NOMO-1 treated with dmso at 0.1 percent for 144 hours (cell line): ENCODE measurements around the gene ITGA4.

ENCODE experiments used
- DNase-seq: peaks from one replicate; lab custom pipeline; 2025; ENCODE audit not compliant: unreplicated experiment; lab: John Stamatoyannopoulos, UW

Gene ITGA4

DNA sequence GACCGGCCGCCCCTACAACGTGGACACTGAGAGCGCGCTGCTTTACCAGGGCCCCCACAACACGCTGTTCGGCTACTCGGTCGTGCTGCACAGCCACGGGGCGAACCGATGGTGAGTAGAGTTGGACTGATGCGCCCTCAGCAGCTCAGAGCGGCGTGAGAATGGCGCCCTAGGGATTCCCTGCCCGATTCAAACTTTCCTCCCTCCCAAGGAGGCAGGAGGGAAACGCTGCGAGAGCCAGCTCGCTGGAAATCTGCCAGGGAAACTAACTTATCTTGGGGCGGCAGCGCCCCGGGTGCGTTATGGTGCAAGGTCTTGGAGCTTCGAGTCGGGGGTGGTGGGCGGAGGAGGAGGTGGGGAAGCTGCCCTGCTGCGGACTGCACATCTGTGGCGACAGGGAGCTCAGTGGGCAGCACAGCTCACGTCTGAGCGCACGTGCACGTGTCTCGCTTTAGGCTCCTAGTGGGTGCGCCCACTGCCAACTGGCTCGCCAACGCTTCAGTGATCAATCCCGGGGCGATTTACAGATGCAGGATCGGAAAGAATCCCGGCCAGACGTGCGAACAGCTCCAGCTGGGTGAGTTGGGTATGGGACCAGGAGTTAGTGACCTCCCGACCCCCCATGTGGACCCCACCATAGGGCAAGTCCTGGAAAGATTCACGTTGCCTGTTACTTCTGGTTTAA lies 697 bp downstream of the ITGA4 start:
- DNase-seq, result peak; percentile 57

DNA sequence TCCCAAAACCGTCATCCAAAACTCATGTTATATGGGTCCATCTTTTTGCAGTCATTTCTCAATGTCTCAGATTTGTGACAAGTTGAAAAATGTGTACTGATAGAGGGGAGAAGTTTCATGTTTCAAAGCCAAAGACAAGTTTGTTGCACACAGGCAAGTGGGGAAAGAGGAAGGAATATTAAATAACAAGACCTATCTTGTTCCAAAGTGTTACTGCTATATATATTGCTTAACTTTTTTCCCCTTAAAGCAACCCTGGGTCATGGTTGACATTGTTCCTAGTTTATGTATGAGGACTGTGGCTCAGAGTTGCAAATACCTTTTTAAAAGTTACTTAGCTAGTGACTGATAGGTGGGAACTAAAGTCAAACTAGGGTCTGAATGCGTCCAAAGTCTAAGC lies 1.7 kb downstream of the ITGA4 start:
- DNase-seq, result peak; percentile 80

DNA sequence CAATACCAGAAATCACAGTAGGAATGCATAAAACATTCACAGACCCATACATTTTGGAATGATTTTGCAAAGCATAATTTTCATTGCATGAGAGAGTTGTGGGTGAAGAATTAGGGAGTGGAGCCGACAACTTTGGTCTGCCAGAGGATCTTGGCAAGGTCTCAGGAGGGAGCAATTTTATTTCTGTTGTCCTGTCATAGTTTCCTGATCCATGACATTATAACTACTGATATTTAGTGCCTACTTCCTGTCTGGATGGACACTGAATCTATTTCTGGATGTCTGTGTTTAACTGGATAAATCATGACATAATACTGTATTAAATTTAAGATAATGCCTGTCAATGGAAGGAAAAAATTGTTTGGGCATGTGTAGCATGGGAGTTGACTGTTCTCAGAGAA lies 2.4 kb downstream of the ITGA4 start:
- DNase-seq, result no peak

DNA sequence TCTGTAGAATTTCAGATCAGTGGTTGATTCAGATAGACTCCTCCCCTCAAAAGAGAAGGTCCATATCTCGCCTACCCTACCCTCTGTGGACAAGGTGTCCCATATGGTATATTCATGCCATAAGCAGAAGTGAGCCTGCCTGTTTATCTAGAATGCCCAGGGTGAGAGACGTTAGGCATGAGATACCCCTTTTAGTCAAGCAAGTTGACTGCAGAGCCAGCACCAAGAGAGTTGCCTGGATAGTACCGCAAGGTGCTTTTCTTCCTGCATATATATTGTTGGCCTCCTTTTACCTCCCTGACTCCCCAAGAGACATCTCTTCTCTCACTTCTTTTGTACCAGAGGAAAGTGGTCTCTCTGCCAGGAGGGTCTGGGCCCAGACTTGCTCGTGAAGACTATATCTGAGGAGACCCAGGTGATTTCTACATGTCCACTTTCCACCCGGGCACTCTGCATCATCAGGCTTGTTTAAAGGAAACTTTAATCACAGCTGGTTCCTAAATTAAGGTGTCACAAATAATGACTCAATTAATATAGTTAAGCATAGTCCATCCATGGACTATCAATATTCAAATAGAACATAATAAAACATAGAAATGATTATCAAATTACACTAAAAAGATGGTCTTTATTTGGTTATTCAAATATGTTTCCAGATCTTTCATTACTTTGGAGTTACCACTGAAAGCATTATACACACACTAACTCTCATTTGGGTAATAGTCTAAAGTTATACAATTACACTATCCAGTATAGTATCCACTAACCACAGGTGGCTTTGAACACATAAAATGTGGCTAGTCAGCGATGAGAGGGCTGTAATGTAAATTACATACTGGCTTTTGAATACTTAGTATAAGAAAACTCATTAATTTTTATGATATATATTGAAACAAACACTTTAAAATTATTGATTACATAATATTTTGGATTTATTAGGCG lies 4.1 kb downstream of the ITGA4 start:
- DNase-seq, result no peak

DNA sequence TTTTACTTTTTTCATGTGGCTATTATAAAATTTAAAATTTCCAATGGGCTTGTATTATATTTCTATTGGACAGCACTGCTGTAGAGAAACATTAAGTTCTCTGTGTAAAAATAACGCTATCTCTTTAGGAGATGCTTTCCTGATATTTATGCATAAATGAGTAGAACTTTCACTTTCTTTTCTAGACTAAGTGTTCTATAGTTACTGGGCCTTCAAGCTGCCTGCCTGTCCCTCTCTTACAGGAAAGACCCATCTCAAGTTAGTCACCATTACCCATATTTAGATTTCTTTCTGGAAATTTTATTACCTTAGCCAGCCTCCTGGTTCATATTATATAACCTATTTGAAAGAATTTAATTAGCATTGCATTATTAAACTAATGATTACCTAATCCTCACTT lies 4.8 kb downstream of the ITGA4 start:
- no peak for DNase-seq

DNA sequence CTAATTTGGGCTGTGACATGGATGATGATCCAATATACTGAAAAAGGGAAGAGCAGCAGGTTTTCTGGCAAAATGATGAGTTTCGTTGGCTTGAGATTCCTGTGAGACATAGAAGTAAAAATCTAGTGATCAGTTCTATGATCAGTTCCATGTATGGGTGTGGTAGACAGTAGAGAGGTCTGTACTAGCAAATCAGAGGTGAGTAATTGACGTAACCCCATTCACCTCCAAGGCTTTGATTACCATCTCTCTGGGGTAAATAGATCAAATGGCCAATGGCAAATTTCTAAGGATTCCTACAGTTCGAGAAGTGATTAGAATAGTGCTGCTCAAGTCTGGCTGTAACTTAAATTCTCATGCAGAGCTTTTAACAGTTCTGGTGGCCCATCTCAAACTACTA lies 6.4 kb downstream of the ITGA4 start:
- no peak for DNase-seq

DNA sequence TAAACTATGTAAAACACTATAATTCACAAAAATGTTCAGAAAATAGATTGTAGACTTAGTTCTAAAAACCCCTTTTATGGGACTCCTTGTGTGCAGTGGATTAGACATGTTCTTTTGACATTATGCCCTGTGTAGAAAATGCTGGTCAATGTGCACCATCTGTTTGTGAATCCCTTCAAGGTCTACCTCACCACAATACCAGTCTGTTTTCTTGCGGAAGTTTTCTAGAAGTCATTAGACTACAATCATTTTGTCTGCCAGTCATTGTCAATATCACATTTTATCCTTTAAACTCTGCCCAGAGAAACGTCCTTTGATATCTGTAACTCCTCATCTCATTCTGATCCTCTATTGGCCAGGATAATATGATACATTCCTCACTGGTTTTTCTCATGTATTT lies 7.8 kb downstream of the ITGA4 start:
- no peak for DNase-seq

DNA sequence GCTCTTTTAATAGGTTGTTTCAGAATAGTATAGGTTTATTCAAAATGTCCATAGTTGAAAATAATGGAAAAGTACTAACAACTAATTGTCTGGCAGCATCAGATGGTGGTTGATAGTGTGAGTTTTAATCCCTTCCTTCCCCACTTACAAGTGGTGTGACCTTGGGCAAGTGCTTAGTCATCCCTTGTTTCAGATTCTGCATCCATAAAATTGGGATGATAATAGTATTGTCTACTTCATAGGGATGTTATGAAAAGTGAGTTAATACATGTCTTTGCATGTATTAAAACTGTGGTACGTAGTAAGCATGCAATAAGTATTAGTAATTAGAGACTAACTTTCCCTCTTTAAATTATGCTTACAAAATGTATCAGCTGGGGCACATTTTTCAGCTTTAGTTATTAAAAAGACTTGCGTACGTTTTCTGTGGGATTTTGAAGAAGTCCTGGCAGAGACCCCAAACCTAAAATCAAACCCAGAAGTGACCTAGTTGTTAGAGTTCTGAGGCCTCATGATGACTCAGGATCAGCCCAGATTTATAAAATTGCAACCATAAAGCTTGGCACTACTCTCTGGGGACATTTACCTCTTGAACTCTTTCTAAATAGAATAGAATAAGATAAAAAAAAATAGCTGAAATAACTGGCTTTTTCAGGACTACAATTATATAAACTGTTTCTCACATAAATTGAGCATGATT lies 8.6 kb downstream of the ITGA4 start:
- no peak for DNase-seq

DNA sequence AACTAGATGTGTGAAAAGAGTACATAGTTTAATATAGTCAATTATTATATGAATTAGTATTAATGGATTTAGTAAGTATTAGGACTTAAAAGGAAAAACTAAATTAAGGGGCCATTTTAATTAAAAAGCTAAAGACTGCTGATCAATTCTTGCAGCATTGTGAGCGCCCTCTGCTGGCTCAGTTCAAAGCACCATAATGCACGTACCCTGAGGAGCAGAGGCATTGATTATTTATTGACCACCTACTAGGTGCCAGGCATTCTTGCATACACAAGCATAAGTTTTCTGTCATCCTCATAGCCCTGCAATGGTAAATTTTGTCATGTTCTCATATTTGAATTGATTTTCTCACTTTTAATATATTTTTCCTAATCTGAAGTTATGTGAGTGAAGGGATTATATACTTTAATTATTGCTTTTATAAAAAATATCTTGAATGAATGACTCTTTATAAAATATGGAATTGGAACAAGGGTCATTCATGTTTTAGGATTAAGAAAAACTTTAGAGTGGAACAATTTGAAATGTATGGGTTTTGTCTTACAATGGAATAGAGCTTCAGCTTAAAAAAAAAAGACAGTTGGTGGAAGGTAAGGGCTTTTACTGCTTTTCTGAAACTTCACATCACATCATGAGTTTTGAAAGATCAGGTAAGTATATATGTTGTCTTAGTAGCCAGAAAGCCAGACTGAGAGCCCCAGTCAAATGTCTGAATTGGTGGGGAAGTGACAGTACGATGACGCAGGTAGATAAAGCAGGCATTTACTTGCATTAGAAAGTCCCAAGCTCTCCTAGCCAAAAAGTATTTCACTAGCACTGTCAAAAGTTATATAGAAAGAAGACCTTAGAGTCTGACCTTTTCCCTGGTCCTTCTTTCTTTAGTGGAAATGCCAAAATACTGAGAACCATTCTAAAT lies 9.7 kb downstream of the ITGA4 start:
- no peak for DNase-seq

DNA sequence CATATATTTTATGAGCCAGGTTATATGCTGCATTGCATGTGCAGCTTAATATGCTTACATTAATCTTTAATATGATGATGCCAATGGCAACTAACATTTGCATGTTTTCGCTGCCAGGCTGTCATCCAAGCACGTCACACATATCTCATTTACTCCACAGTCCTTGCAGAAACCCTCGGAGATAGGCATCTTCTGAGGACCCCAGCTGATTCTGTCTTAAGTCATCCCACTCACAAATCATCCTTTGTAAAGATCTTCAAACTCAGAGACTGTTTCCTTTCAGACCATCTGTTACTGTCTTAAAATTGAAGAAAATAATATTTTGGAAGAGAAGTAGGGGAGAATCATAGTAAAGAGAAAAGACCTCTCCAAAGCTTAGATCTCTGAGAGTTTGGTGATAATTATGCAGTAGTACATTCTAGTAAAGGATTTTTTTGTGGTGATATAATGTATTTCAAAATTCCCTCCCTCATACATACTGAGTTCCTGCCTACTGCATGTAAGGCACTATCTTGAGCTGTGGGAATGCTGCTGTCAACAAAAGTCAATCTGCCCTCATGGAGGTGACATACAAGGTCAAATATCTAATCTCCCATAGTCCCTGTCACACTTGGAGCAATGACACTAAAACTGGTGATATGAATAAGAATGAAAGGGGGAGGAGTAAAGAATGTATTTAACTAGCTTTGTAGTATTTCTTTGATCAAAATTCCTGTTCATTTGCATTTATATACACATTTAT lies 11.0 kb downstream of the ITGA4 start:
- DNase-seq, result no peak

DNA sequence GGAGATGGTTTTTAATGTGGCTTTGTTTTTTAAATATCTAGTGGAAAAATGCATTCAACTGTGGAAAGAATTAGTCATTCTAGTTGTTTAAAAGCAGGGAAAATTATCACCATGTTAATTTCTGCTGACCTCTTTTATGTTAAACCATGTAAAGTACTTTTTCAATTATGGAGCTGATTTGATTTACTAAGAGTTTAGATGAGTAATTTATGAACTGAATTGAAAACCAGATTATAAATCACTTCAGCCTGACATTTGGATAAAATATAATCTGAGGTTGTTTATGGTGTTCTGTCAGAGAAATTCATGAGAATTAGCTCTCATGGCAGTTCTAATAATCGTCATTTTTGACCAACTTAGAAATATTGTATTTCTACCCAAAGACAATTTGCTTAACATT lies 11.6 kb downstream of the ITGA4 start:
- no peak for DNase-seq

DNA sequence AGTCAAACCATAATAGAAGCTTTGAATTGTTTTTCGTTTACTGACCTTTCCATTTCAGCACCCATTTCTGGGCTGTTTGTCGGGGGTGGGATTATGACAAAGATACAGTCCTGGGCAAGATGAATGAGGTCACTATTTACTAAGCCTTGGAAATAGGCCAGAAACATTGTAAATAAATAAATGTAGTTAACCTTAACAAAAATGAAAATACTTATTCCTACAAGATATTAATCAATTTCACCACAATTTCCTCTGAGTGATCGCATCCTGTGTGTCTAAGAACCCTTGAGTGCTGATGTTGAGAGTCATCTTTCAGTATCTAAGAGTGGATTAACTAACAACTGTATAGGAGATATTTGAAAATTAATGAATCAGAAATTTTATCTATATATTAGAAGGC lies 14.0 kb downstream of the ITGA4 start:
- no peak for DNase-seq

DNA sequence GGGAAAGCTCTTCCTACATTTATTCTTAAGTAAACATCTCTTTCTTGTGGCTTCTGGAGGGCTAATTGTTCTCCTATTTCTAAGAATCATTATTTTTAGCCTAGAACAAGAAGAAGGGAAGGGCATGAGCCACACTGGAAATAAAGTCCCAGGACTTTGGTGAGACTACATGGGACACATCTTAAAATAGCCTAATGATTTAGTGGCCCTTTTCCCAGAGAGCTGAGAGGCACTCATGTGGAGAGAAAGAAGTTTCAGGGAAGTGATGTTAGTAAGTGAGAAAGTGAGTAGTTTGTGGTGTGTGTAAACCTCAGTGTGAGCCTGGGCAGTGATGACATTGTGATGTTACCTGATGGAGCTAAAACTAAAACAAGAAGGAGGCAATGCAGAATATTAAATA lies 14.6 kb downstream of the ITGA4 start:
- no peak for DNase-seq

DNA sequence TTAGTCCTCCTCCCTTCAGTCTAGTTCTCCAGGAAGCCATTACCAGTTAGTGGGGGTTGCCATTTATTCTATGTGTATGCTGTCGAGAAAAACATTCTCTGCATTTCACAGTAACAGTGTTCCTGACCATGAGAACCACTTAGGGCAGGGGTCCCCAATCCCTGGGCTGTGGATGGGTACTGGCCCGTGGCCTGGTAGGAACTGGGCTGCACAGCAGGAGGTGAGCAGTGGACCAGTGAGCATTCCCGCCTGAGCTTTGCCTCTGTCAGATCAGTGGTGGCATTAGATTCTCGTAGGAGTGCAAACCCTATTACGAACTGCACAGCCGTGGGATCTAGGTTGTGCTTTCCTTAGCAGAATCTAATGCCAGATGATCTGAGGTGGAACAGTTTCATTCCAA lies 15.8 kb downstream of the ITGA4 start:
- DNase-seq, result no peak

DNA sequence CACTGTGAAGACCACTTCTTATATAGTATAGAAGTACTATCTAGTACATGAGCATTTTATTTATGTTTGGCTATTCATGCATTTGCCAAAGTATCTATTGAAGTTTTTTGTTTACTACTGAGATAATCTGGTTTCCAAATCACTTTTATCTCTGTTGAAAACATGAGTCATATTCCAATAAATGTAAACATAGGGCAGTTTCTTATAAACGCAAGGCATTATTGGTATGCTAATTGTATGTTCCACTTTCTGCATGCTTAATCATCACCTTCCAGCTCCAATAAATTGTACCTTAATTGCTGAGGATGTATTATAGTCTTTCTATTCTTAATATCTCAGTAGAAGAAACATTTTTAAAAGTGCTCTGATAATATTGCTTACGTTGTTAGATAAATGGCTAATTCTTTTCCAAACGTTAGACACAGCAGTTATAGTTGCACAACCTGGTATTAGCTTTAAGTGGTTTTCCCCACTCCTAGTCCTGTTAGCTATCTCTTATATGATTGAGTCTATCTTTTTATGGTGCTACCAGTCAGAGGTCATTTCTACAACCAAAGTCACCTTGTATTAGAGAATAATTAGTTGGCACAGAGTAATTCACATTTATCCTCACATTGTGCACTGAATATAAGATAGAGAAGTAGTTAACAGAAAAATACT lies 17.2 kb downstream of the ITGA4 start:
- no peak for DNase-seq

DNA sequence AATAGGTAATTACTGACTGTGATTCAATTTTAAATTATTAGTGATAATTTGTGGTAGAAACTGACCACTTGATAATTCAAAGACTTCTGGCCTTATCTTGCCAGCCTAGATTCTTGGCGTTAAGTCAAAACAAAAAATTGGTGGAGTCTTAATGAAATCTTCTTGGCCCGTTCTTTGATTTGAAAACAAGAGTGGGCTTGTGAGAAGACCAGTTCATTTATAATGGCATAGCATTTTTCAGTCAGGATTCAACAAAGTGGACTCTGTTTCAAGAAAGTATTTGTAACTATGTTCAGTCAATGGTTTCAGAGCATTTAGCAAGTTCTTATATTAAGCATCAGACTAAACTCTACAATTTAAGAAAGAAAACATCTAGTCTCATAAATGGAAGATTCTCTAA lies 26.0 kb downstream of the ITGA4 start:
- DNase-seq, result no peak

DNA sequence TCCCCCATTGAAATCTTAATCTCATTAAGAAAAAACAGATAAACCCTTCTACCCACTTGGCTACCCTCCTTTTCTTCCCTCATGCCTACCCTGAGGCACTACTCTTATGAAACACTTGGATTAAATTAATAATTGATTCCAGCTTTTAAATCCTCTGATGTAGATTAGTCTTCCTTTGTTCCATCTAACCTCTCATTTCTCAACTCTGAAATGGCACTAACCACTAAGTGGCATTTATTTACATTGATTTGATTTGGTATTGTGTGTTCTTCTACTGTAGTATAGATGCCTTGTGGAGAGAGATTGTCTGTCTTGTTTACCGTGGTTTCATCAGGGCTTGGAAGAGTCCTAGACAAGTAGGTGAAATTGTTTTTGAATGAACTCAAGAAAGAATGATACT lies 26.7 kb downstream of the ITGA4 start:
- DNase-seq, result no peak

DNA sequence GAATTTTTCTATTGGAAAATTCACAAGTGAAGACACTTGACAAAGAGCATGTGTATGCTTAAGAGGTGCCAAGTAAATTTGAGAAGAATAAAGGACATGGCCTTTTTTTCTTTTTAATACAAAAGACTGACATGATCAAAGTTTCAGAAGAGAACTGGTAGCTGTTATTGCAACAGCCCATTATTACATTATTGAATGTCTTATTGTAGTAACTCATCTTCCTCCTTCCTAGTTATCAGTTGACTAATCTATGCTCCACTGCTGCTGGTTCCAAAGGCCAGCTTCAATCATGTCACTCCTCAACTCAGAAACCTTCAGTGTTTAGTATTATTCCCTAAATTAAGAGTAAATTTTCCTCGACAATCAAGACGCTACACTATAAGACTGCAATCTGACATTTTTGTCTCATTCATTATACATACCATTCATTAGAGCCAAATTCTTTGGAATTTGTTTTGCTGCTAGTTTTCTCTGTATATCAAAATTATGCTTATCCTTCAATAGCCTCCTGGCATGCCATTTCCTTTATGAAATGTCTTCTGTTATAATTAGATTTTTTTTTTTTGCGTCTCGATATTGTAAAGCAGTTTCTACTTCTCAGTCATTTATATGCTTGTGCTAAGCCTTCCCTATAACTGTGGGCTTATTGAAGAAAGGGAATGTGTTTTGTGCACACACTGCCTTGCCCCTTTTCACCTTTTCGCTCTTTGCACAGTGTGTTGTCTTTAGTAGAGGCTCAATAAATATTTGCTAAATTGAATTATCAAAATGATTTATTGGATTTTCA lies 27.9 kb downstream of the ITGA4 start:
- no peak for DNase-seq

DNA sequence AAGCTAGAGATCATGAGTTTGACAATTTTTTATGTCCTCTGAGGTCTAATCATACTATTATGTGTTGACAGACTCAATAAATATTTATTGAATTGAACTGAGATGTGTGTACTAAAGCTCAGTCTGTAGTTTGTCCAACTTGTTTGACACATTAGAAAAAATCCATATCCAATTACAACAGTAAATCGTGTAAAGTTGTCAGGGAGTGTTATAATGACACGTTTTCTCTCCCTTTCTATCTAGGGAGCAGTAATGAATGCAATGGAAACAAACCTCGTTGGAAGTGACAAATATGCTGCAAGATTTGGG lies 28.4 kb downstream of the ITGA4 start:
- no peak for DNase-seq
